Measurements from ENCODE around the gene TRMU. TPM values are rescaled to one million over a fixed set of nuclear protein-coding genes. Genes with fewer than 3 reads are reported as not detected.

The TRMU gene
- total RNA-seq, 4 donors from 2014 or later, result 19.3 to 62.8 (median 32.8) TPM

DNA sequence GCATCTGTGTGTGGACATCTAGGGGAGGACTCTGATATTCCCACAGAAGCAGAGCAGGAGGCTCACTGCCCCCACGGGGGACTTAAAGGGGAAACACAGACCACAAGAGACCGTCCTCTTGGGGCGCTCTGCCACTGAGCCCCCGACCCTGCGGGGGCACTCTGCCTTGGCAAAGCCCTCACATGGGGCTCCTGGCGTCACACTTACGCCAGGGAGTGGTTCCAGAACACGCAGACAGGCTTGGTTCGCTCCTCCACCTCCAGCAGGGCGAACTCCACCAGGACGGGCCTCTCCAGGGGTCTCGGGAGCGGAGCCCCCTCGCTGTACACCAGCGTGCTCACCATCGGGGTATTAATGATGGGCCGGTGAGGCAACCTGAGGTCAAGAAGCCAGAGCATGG lies 45.1 kb downstream of the TRMU start:
- ATAC-seq (ENCODE audit: low FRiP score) (no peak), DNase-seq (ENCODE audit: low spot score) (no peak)
- TF ChIP-seq, protein P1, sequence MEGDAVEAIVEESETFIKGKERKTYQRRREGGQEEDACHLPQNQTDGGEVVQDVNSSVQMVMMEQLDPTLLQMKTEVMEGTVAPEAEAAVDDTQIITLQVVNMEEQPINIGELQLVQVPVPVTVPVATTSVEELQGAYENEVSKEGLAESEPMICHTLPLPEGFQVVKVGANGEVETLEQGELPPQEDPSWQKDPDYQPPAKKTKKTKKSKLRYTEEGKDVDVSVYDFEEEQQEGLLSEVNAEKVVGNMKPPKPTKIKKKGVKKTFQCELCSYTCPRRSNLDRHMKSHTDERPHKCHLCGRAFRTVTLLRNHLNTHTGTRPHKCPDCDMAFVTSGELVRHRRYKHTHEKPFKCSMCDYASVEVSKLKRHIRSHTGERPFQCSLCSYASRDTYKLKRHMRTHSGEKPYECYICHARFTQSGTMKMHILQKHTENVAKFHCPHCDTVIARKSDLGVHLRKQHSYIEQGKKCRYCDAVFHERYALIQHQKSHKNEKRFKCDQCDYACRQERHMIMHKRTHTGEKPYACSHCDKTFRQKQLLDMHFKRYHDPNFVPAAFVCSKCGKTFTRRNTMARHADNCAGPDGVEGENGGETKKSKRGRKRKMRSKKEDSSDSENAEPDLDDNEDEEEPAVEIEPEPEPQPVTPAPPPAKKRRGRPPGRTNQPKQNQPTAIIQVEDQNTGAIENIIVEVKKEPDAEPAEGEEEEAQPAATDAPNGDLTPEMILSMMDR (IDR thresholded peaks at IDR 0.05), result no peak

DNA sequence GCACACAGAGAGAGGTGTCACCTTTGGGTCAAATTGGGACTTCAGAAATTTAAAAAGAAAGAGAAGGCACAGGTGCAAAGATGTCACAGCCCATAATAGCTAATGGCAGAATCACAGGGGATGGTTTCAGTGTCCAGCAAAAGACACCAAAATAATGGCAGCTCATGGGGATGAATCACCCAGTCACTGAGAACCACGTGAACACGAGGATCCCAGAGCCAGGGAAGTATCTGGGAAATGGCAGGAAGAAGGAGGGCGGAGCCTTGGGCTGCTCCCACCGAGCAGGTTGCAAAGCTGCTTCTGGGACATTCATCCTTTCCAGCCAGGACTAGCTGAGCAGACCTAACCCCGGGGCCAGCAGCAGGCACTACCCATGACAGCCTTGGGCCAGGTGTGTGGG lies 45.6 kb downstream of the TRMU start:
- no peak for DNase-seq (ENCODE audit: low spot score)
- no peak for ATAC-seq (ENCODE audit: low FRiP score)
- TF ChIP-seq, protein P1 (IDR thresholded peaks at IDR 0.05), result no peak

DNA sequence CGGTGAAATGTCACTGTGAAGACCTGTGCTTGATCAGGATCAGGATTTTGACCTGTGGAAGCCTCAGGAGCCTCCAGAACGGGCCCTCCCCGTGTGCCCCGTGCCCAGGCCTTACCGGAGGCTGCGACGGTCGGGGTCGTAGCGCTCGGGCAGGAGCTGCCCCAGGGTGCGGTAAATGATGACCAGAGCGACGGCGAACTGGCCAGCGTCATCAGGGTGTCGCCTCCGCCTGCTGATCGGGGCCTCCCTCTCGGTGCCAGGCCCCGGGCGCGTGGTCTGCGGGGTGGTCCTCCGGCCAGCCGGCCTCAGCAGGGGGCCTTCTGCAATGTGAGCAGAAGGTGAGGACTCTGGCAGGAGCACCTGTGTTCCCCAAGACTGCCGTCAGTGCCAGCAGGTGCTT lies 46.2 kb downstream of the TRMU start:
- no peak for DNase-seq (ENCODE audit: low spot score)
- no peak for ATAC-seq (ENCODE audit: low FRiP score)
- TF ChIP-seq, protein P1 (IDR thresholded peaks at IDR 0.05), result no peak

DNA sequence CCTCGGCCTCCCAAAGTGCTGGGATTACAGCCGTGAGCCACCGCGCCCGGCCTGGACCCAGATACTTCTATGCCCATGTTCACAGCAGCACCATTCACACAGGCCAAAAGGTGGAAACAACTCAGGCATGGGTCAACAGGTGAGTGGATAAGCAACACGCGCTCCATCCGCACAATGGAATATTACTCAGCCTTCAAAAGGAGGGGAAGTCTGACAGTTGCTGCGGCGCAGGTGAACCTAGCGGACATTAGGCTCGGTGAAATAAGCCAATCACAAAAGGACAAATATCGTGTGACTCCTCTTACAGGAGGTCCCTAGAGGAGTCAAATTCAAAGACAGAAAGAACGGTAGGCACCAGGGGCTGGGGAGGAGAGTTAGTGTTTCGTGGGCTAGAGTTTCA lies 47.0 kb downstream of the TRMU start:
- TF ChIP-seq, protein P1 (IDR thresholded peaks at IDR 0.05), result no peak
- DNase-seq (ENCODE audit: low spot score), result no peak
- ATAC-seq (ENCODE audit: low FRiP score), result no peak

DNA sequence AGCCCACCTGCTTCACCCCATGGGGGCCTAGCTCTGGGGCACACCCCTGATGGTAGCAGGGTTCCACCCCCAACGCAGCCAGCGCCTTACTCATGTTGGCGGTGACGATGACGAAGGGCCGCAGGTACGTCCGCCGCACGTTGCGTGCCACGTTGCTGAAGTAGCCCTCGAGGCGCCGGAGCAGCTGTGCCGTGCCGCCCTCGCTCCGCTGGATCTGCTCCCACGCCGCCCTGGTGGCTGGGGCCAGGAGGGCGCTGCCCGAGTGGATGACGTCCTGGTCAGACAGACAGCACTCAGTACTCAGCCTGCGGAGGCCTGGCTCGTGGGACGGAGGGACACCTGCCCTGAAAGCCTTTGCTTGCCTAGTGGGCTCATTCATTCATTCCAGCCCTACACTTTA lies 50.8 kb downstream of the TRMU start:
- DNase-seq (ENCODE audit: low spot score) (no peak), ATAC-seq (ENCODE audit: low FRiP score) (no peak)
- TF ChIP-seq, protein P1 (IDR thresholded peaks at IDR 0.05), result no peak

DNA sequence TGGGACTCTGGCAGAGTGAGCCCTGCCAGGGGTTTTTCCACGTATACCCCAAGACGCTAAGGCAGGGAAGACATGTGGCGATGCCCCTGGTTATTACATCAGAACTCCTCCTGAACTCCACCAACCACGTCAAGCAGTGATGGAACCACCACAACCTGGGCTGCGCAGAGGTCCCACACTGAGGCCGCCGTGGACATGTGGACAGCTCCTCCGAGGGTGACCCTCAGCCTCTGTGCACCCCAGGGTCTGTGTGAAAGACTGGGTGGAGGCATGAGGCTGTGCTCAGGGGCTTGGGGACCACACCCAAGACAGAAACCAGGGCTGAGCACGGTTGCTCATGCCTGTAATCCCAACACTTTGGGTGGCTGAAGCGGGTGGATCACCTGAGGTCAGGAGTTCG lies 52.2 kb downstream of the TRMU start:
- DNase-seq (ENCODE audit: low spot score) (no peak), ATAC-seq (ENCODE audit: low FRiP score) (no peak)
- TF ChIP-seq, protein P1 (IDR thresholded peaks at IDR 0.05), result no peak

DNA sequence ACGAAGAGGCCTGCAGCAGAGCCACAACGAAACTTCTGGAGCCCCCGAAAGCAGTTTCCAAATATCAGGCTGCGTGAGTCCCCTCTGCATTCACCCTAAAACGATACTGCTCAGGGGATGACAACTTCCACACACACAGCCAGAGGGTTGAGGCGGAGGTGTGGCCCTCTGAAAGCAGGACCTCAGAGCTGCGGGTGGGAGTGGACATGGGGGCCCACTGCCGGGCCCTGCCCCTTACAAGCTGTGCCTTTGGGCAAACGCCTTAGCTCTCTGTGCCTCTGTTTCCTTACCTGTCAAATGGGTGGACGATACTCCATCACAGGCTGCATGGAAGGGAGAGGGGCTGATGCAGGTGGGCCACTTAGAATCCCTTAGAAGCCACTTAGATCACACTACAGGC lies 53.1 kb downstream of the TRMU start:
- TF ChIP-seq, protein P1 (IDR thresholded peaks at IDR 0.05), result no peak
- ATAC-seq (ENCODE audit: low FRiP score) (no peak), DNase-seq (ENCODE audit: low spot score) (no peak)

Measured in omental fat pad (tissue), 4 donors.